ENCODE results near the gene NBL1. TPM values are rescaled to one million over a fixed set of nuclear protein-coding genes. Genes with fewer than 3 reads are reported as not detected.

Gene NBL1
- total and polyA plus RNA-seq, 10 of the 15 experiments (the other 5 are each of a cell fraction or from before 2014, with no cell fraction given), result 0.13 to 2.4 (median 0.81) TPM; not detected in 1

GRCh38 chr1:19613171-19613703, 30.9 kb upstream of the NBL1 start (continued):
- TF ChIP-seq JUND (IDR thresholded peaks at IDR 0.05; ENCODE audit: low read depth, low read length) (no peak), ASH2L (IDR thresholded peaks at IDR 0.05; ENCODE audit: borderline replicate concordance, low read depth) (no peak), BACH1 (IDR thresholded peaks at IDR 0.05; ENCODE audit: borderline replicate concordance) (no peak), SMC3 (IDR thresholded peaks at IDR 0.05; ENCODE audit: borderline replicate concordance, low read length) (no peak)

- ATAC-seq (no peak), FAIRE-seq (no peak), DNase-seq (ENCODE audit: low read depth, low spot score) (no peak)
- Histone ChIP-seq H3K27ac (ENCODE audit: control insufficient read depth, insufficient read depth) (no peak overlapping the region), H3K4me2 (ENCODE audit: control insufficient read depth, insufficient read depth) (no peak overlapping the region), H2AFZ (ENCODE audit: control insufficient read depth, low read depth, low read length) (no peak overlapping the region), H4K20me1 (ENCODE audit: control insufficient read depth, insufficient read depth) (no peaks in the 10 kb centered on the region), H3K36me3 (ENCODE audit: control insufficient read depth in 2 of 2, insufficient read depth in 2 of 2, low read length in 1 of 2) (peaks cover 1 to 4% of the 10 kb centered on the region in 2 experiments), H3K4me3 (no peak overlapping the region), H3K9ac (ENCODE audit: control insufficient read depth, insufficient read depth, low read length) (no peak overlapping the region), H3K27me3 (replicated peaks in 1 of 2; ENCODE audit: control insufficient read depth in 2 of 2, insufficient read depth in 2 of 2, low read length in 1 of 2) (no peaks in the 10 kb centered on the region), H3K79me2 (ENCODE audit: control insufficient read depth, insufficient read depth, low read length) (peaks cover 6% of the 10 kb centered on the region), H3K9me3 (replicated peaks; ENCODE audit: control insufficient read depth, insufficient read depth, low read length) (no peaks in the 10 kb centered on the region), H3K4me1 (ENCODE audit: control insufficient read depth, insufficient read depth, low read length) (no peaks in the 10 kb centered on the region)
- SMC1A ChIA-PET (ENCODE audit: uncharacterized antibody, unreplicated experiment), result interaction anchor here (1.1 to 1.2 kb wide), 2 partner anchors 8 to 236 kb away, joined by 3 read pairs; no protein-coding TSS in a partner anchor
- CTCF ChIA-PET, result interaction anchor here (0.9 to 1.0 kb wide), 2 partner anchors 9 to 45 kb away, joined by 3 to 4 read pairs; no protein-coding TSS in a partner anchor
- RAD21 ChIA-PET (ENCODE audit: unreplicated experiment), result interaction anchor here (1.6 kb wide), 1 partner anchor 18 kb away, joined by 4 read pairs; no protein-coding TSS in a partner anchor
- POLR2A ChIA-PET, result no interaction called here
- no peak for TF ChIP-seq PAX8 (IDR thresholded peaks at IDR 0.05)
- TF ChIP-seq POLR2A (IDR thresholded peaks at IDR 0.05; ENCODE audit: low read depth, low read length), result no peak
- TF ChIP-seq GABPA (IDR thresholded peaks at IDR 0.05; ENCODE audit: low read depth), result no peak
- no peak for TF ChIP-seq USF2 (IDR thresholded peaks at IDR 0.05; ENCODE audit: borderline replicate concordance, low read depth, low read length)
- TF ChIP-seq ATF3 (IDR thresholded peaks at IDR 0.05; ENCODE audit: borderline replicate concordance, extremely low read depth, low read depth, low read length), result no peak
- TF ChIP-seq ATF2 (IDR thresholded peaks at IDR 0.05; ENCODE audit: low read length), result no peak
- TF ChIP-seq IRF3 (IDR thresholded peaks at IDR 0.05), result no peak
- TF ChIP-seq ZNF687 (IDR thresholded peaks at IDR 0.05), result no peak
- no peak for TF ChIP-seq ZNF207 (IDR thresholded peaks at IDR 0.05; ENCODE audit: borderline replicate concordance)
- TF ChIP-seq IRF4 (IDR thresholded peaks at IDR 0.05; ENCODE audit: low read depth, low read length), result no peak
- no peak for TF ChIP-seq SPI1 (IDR thresholded peaks at IDR 0.05; ENCODE audit: borderline replicate concordance, insufficient read depth, low read depth, low read length)
- TF ChIP-seq LARP7 (IDR thresholded peaks at IDR 0.05), result no peak
- intact Hi-C loops (cut with micrococcal nuclease; ENCODE audit: unreplicated experiment) (no loop called here), in situ Hi-C loops (cut with MboI) (no loop called here)
- WGBS (ENCODE audit: insufficient coverage, insufficient replicate concordance, low lambda C conversion rate, missing lambda C conversion rate), result 91% methylated on average over 6 of the region's 6 CpGs
- BruUV-seq (replicated peaks), result no TSS peak
These were observed 28.7 kb upstream of the NBL1 start for GRCh38 chr1:19615438-19615837.

All from GM12878 (cell line).